ENCODE data around the gene NDUFA6. TPM values are rescaled to one million over a fixed set of nuclear protein-coding genes. Genes with fewer than 3 reads are reported as not detected.

Gene NDUFA6
- total RNA-seq, 1 experiment from 2014 or later = 80.5 TPM

- H2AFZ ChIP-seq (ENCODE audit: low read depth, low read length, poor library complexity, severe bottlenecking) = no peak overlapping the region
- BruUV-seq (replicated peaks) = no TSS peak
- no peak for ATAC-seq
- H3K4me3 ChIP-seq (replicated peaks in 1 of 2; ENCODE audit: low read depth in 1 of 2, low read length in 2 of 2) = no peak overlapping the region
- H3K27ac ChIP-seq (ENCODE audit: low read depth, low read length) = no peak overlapping the region
- H3K36me3 ChIP-seq (ENCODE audit: control insufficient read depth in 1 of 2, insufficient read depth in 2 of 2, low read length in 2 of 2) = no peaks in the 10 kb centered on the region
- no peak for TF ChIP-seq RAD21 (IDR thresholded peaks at IDR 0.05; ENCODE audit: low read depth)
- no peak for TF ChIP-seq ATF3 (IDR thresholded peaks at IDR 0.05)
- no peak for TF ChIP-seq ELF1 (IDR thresholded peaks at IDR 0.05; ENCODE audit: borderline replicate concordance, low read depth)
- TF ChIP-seq JUND (IDR thresholded peaks at IDR 0.05) = no peak
- no peak for TF ChIP-seq CTCF (IDR thresholded peaks at IDR 0.05 in 2 of 3, conservative IDR thresholded peaks at IDR 0.05 in 1 of 3; ENCODE audit: borderline replicate concordance in 1 of 3, insufficient read depth in 1 of 3, low read depth in 2 of 3, low read length in 2 of 3)
- TF ChIP-seq EZH2phosphoT487 (IDR thresholded peaks at IDR 0.05; ENCODE audit: borderline replicate concordance) = no peak
- TF ChIP-seq ZBTB33 (IDR thresholded peaks at IDR 0.05; ENCODE audit: extremely low read depth, insufficient replicate concordance, low read length) = no peak
- no peak for TF ChIP-seq POLR2A (IDR thresholded peaks at IDR 0.05; ENCODE audit: borderline replicate concordance, extremely low read depth, insufficient read depth, insufficient read length)
- ChIA-PET POLR2A (no interaction called here), CTCF (no interaction called here), RAD21 (ENCODE audit: low non-redundant PET in 1 of 2, low total read pairs in 2 of 2, uncharacterized antibody in 2 of 2, unreplicated experiment in 2 of 2) (no interaction called here)
- H3K9me2 ChIP-seq (ENCODE audit: insufficient read depth) = no peaks in the 10 kb centered on the region
- no peaks in the 10 kb centered on the region for H3K79me2 ChIP-seq (ENCODE audit: insufficient read depth, low read length)
- no peaks in the 10 kb centered on the region for H4K20me1 ChIP-seq (ENCODE audit: insufficient read depth)
- no peak for DNase-seq (ENCODE audit: low read depth, low spot score)
- no peaks in the 10 kb centered on the region for H3K4me1 ChIP-seq (ENCODE audit: control insufficient read depth in 1 of 2, insufficient read depth in 2 of 2, low read length in 2 of 2)
- H3K9me3 ChIP-seq (ENCODE audit: control insufficient read depth in 1 of 2, insufficient read depth in 1 of 2, low read depth in 1 of 2, low read length in 2 of 2) = no peaks in the 10 kb centered on the region
- intact Hi-C loops (cut with micrococcal nuclease) = no loop called here
- no peak overlapping the region for H3K4me2 ChIP-seq (ENCODE audit: low read length)
- no peak overlapping the region for H3K9ac ChIP-seq (ENCODE audit: low read length)
- no peaks in the 10 kb centered on the region for H3K27me3 ChIP-seq (ENCODE audit: insufficient read depth, low read length)
Observed at GRCh38 chr22:42138972-42139371, 48.4 kb upstream of the NDUFA6 start.
